Fibroblast of lung (primary cell): ENCODE results near the gene CUTA. TPM values are rescaled to one million over a fixed set of nuclear protein-coding genes. Genes with fewer than 3 reads are reported as not detected.
"Not testable (repeated sequence)": the region's sequence is repeated elsewhere in the genome, so short reads cannot be mapped to it uniquely, and the experiment has no call there.

Experiments used
- DNase-seq, 2 donors: peaks; one replicate each; pipeline versions ENCODE4 v3.0.0 to v3.0.0-alpha.2; 2010; ENCODE audit warnings: low read depth in 2 of 2
- H2AFZ ChIP-seq: 2 replicates; pipeline ENCODE4 v1.5.1; 2012; ENCODE audit warnings: low read length, control low read depth, inconsistent platforms
- H3K27ac ChIP-seq: 2 replicates; pipeline ENCODE4 v1.5.1; 2011; ENCODE audit warnings: low read length, control low read depth; ENCODE audit not compliant: insufficient read depth
- H3K27me3 ChIP-seq: 2 replicates; pipeline ENCODE4 v1.5.1; 2011; ENCODE audit warnings: mild to moderate bottlenecking, low read length; ENCODE audit not compliant: control insufficient read depth, insufficient read depth
- H3K36me3 ChIP-seq: 2 replicates; pipeline ENCODE4 v1.5.1; 2011; ENCODE audit warnings: low read length; ENCODE audit not compliant: control insufficient read depth, insufficient read depth
- H3K4me1 ChIP-seq: 2 replicates; pipeline ENCODE4 v1.5.1; 2011; ENCODE audit warnings: low read length; ENCODE audit not compliant: control insufficient read depth, insufficient read depth; ENCODE audit errors: extremely low read depth
- H3K4me2 ChIP-seq: 2 replicates; pipeline ENCODE4 v1.5.1; 2011; ENCODE audit warnings: low read length, control low read depth; ENCODE audit not compliant: insufficient read depth; ENCODE audit errors: extremely low read depth
- H3K4me3 ChIP-seq, 4 experiments: fragments of 200-600 bp in 1 of 4; sonication (generic) in 1 of 4; replicated peaks in 1 of 4; 2 replicates each; pipeline ENCODE4 v1.5.1; 2011 to 2016; ENCODE audit warnings: low read length in 4 of 4, low read depth in 3 of 4, mild to moderate bottlenecking in 3 of 4, control low read depth in 2 of 4, inconsistent platforms in 1 of 4, mixed read lengths in 1 of 4; ENCODE audit not compliant: insufficient read depth in 1 of 4; ENCODE audit errors: control extremely low read depth in 1 of 4
- H3K79me2 ChIP-seq: 2 replicates; pipeline ENCODE4 v1.5.1; 2012; ENCODE audit warnings: mild to moderate bottlenecking, low read length, inconsistent platforms; ENCODE audit not compliant: control insufficient read depth, insufficient read depth
- H3K9ac ChIP-seq: 2 replicates; pipeline ENCODE4 v1.5.1; 2011; ENCODE audit warnings: mild to moderate bottlenecking, low read length, control low read depth; ENCODE audit not compliant: insufficient read depth
- H3K9me3 ChIP-seq: 2 replicates; pipeline ENCODE4 v1.5.1; 2012; ENCODE audit warnings: low read depth, low read length; ENCODE audit not compliant: control insufficient read depth, insufficient read depth
- H4K20me1 ChIP-seq: 2 replicates; pipeline ENCODE4 v1.5.1; 2011; ENCODE audit warnings: low read length; ENCODE audit not compliant: control insufficient read depth, insufficient read depth; ENCODE audit errors: extremely low read depth
- CTCF ChIP-seq, 2 donors: IDR thresholded peaks in 1 of 2; conservative IDR thresholded peaks in 1 of 2; 1 replicate in 1 of 2; 2 replicates in 1 of 2; pipeline ENCODE4 v1.5.1; 2011 to 2012; ENCODE audit warnings: low read length in 2 of 2, control low read depth in 1 of 2, inconsistent platforms in 1 of 2, low read depth in 1 of 2, mild to moderate bottlenecking in 1 of 2
- EZH2 ChIP-seq: IDR thresholded peaks from 2 replicates; pipeline ENCODE4 v1.5.1; 2012; ENCODE audit warnings: low read length, control low read depth, mild to moderate bottlenecking; ENCODE audit errors: missing control alignments
- polyA plus RNA-seq, 2 donors: library from polyadenylated mRNA; depleted of rRNA in 1 of 2; stranded (reverse) in 1 of 2; unstranded in 1 of 2; fragments of >200 nt; gene quantifications; 2 replicates each; pipeline ENCODE4 v1.2.1, GENCODE V29; 2011 to 2012; ENCODE audit warnings: missing spikeins in 1 of 2
- total RNA-seq: library from RNA; depleted of rRNA; stranded (reverse); fragments of >200 nt; gene quantifications from 2 replicates; pipeline ENCODE4 v1.2.1, GENCODE V29; 2014

The CUTA gene
- total and polyA plus RNA-seq, 2 donors (not counting 1 experiment from before 2014, with no cell fraction given): 127 to 264 TPM

DNA sequence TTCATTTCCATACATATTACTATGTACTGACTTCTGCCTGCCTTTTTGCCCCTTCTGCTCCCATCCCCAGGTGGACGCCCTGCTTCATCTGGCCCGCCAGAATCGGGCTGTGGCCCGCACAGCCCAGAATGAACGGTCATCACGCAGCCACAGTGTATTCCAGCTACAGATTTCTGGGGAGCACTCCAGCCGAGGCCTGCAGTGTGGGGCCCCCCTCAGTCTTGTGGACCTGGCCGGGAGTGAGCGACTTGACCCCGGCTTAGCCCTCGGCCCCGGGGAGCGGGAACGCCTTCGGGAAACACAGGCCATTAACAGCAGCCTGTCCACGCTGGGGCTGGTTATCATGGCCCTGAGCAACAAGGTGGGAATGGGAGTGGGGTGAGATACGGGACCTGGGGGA is 11.8 kb downstream of the CUTA start:
- Histone ChIP-seq H3K79me2 (peaks cover 2% of the 10 kb centered on the region), H3K4me1 (peaks cover 4% of the 10 kb centered on the region), H3K4me2 (no peak overlapping the region), H2AFZ (no peak overlapping the region), H3K27me3 (no peaks in the 10 kb centered on the region), H3K36me3 (peaks cover 18% of the 10 kb centered on the region), H3K27ac (no peak overlapping the region), H3K9me3 (no peaks in the 10 kb centered on the region), H3K9ac (no peak overlapping the region), H4K20me1 (no peaks in the 10 kb centered on the region), H3K4me3 (no peak overlapping the region)
- TF ChIP-seq CTCF (conservative IDR thresholded peaks at IDR 0.05 in 1 of 2, IDR thresholded peaks at IDR 0.05 in 1 of 2; ENCODE audit: low read depth in 1 of 2, low read length in 2 of 2) (no peak), EZH2 (no peak)
- DNase-seq: no peak

DNA sequence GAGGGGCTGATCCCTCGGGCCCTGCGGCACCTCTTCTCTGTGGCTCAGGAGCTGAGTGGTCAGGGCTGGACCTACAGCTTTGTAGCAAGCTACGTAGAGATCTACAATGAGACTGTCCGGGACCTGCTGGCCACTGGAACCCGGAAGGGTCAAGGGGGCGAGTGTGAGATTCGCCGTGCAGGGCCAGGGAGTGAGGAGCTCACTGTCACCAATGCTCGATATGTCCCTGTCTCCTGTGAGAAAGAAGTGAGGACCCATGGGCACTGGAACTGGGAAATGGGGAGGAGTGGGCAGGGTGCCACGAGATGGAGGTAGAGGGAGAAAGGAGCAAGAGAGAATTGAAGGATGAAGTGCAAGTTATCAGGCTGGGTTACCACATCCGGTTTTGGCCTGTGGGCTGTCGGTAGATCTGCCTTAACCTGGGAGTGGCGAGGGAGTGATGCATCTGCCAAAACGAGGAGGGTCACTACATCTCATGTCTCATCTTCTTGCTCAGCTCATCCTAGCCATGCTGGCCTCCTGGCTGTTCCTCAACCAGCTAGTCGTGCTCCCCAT is 12.4 kb downstream of the CUTA start:
- Histone ChIP-seq H3K27me3 (no peaks in the 10 kb centered on the region), H3K4me1 (peaks cover 4% of the 10 kb centered on the region), H4K20me1 (no peaks in the 10 kb centered on the region), H3K79me2 (peaks cover 1% of the 10 kb centered on the region), H3K36me3 (peaks cover 18% of the 10 kb centered on the region), H3K4me2 (no peak overlapping the region), H3K27ac (no peak overlapping the region), H3K9me3 (no peaks in the 10 kb centered on the region), H2AFZ (no peak overlapping the region), H3K9ac (no peak overlapping the region), H3K4me3 (no peak overlapping the region)
- TF ChIP-seq CTCF (conservative IDR thresholded peaks at IDR 0.05 in 1 of 2, IDR thresholded peaks at IDR 0.05 in 1 of 2; ENCODE audit: low read depth in 1 of 2, low read length in 2 of 2) (no peak), EZH2 (no peak)
- no peak for DNase-seq

DNA sequence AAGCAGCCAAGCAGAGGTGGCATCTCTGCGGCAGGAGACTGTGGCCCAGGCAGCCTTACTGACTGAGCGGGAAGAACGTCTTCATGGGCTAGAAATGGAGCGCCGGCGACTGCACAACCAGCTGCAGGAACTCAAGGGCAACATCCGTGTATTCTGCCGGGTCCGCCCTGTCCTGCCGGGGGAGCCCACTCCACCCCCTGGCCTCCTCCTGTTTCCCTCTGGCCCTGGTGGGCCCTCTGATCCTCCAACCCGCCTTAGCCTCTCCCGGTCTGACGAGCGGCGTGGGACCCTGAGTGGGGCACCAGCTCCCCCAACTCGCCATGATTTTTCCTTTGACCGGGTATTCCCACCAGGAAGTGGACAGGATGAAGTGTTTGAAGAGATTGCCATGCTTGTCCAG is 13.0 kb downstream of the CUTA start:
- peaks cover 18% of the 10 kb centered on the region for H3K36me3 ChIP-seq
- no peak for TF ChIP-seq CTCF (conservative IDR thresholded peaks at IDR 0.05 in 1 of 2, IDR thresholded peaks at IDR 0.05 in 1 of 2; ENCODE audit: low read depth in 1 of 2, low read length in 2 of 2)
- TF ChIP-seq EZH2: no peak
- H3K27me3 ChIP-seq: no peaks in the 10 kb centered on the region
- H3K4me2 ChIP-seq: no peak overlapping the region
- H2AFZ ChIP-seq: no peak overlapping the region
- DNase-seq: no peak
- no peaks in the 10 kb centered on the region for H4K20me1 ChIP-seq
- H3K27ac ChIP-seq: no peak overlapping the region
- H3K9me3 ChIP-seq: no peaks in the 10 kb centered on the region
- peaks cover 3% of the 10 kb centered on the region for H3K4me1 ChIP-seq
- no peak overlapping the region for H3K4me3 ChIP-seq
- H3K79me2 ChIP-seq: peaks cover 1% of the 10 kb centered on the region
- H3K9ac ChIP-seq: no peak overlapping the region

DNA sequence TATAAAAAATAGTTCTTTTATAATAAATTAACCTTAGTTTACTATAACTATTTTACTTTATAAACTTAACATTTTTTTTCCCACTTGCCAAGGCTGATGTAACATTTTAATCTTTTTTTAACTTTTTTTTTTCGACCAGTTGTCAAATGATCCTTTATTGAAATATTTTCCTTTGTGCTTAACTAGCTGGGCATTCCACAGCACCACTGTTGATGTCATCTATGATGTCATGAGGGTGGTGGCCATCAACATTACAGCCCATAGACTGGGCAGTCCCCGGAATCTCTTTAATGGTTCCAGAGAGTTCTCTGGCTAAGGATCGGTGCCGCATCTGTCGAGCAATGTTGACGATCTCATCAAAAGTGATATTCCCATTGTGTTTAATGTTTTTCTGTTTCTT is 18.0 kb downstream of the CUTA start:
- not testable (repeated sequence) for H3K27ac ChIP-seq, H4K20me1 ChIP-seq, H3K36me3 ChIP-seq, H3K4me1 ChIP-seq, H3K9ac ChIP-seq, H3K4me3 ChIP-seq, H3K9me3 ChIP-seq, H3K4me2 ChIP-seq, H3K27me3 ChIP-seq, DNase-seq, H2AFZ ChIP-seq
- H3K79me2 ChIP-seq: peaks cover 38% of the 10 kb centered on the region

GRCh38 chr6:33398601-33399000 is 19.3 kb downstream of the CUTA start:
- H3K4me2 ChIP-seq, H3K4me1 ChIP-seq, H3K27ac ChIP-seq, H2AFZ ChIP-seq, H3K27me3 ChIP-seq, H3K9ac ChIP-seq, H4K20me1 ChIP-seq, H3K36me3 ChIP-seq, DNase-seq, H3K4me3 ChIP-seq, H3K9me3 ChIP-seq: not testable (repeated sequence)
- peaks cover 51% of the 10 kb centered on the region for H3K79me2 ChIP-seq
